Chondrocyte (in vitro differentiated cells): Measurements from ENCODE around the gene DHX34. TPM values are rescaled to one million over a fixed set of nuclear protein-coding genes. Genes with fewer than 3 reads are reported as not detected.
"Not testable (repeated sequence)": the region's sequence is repeated elsewhere in the genome, so short reads cannot be mapped to it uniquely, and the experiment has no call there.

Source experiments
- DNase-seq: peaks from one replicate; pipeline ENCODE4 v3.0.0; 2021; ENCODE audit warnings: mixed read lengths, low spot score
- H3K27ac Mint-ChIP-seq: one replicate; pipeline ENCODE4 v1.8.0; 2021; ENCODE audit warnings: mild to moderate bottlenecking, moderate library complexity, mixed read lengths; ENCODE audit not compliant: unreplicated experiment
- H3K27me3 Mint-ChIP-seq: 2 replicates; pipeline ENCODE4 v1.8.0; 2021; ENCODE audit warnings: low read depth, mixed read lengths
- H3K36me3 Mint-ChIP-seq: 2 replicates; pipeline ENCODE4 v1.8.0; 2021; ENCODE audit warnings: low read depth, mixed read lengths
- H3K4me1 Mint-ChIP-seq: 2 replicates; pipeline ENCODE4 v1.8.0; 2021; ENCODE audit warnings: low read depth, mild to moderate bottlenecking, mixed read lengths
- H3K4me3 Mint-ChIP-seq: one replicate; pipeline ENCODE4 v1.8.0; 2021; ENCODE audit warnings: mild to moderate bottlenecking, moderate library complexity, mixed read lengths; ENCODE audit not compliant: unreplicated experiment
- H3K9me3 Mint-ChIP-seq: 2 replicates; pipeline ENCODE4 v1.8.0; 2021; ENCODE audit warnings: low read depth, mixed read lengths
- CTCF ChIP-seq: fragments of 200-600 bp; sonication (generic); IDR thresholded peaks from 2 replicates; pipeline ENCODE4 v1.5.0; 2021; ENCODE audit warnings: antibody characterized with exemption, mild to moderate bottlenecking, moderate library complexity
- total RNA-seq: library from RNA; stranded (reverse); gene quantifications from 3 replicates; pipeline ENCODE4 v1.2.1, GENCODE V29; 2021

Gene DHX34
- total RNA-seq, 1 donor from 2014 or later, result 15.6 TPM

DNA sequence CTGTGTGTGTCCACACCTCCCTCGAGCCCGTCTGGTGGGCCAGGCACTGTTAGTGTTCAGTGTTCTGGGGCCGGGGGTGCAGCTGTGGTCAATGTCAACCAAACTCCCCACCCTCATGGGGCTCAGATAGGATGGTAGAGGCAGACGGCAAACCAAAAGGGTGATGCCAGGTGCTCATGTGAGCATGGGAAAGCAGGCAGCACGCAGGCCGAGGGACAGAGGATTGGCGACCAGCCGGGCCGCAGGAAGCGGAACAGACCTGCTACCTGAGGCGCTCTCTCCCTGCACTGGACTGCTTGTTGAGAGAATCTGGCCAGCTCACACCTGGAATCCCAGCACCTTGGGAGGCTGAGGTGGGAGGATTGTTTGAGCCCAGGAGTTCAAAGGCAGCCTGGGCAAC, 29.1 kb downstream of the DHX34 start:
- no peak for DNase-seq
- no peak for TF ChIP-seq CTCF
- H3K36me3 Mint-ChIP-seq, result peaks cover 32% of the 10 kb centered on the region

DNA sequence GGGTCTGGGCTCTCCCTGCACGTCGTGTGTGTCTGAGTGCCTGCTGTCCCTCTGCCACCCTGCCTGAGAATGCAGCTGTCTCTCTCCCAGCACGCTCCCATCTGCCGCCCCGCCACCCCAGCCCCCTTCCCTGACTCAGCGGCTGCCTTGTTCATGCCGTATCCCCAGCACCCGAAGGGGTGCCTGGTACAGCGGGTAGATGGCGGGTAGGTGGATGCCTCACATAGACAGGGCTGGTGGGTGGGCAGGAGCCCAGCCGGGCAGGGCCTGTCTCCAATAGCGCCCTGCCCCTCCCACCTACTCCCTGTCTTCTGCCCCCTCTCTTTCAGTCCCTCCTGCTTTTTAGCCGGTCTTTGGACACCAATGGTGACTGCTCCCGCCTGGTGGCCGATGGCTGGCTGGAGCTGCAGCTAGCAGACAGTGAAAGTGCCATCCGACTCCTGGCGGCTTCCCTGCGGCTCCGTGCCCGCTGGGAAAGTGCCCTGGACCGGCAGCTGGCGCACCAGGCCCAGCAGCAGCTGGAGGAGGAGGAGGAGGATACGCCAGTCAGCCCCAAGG, 30.3 kb downstream of the DHX34 start:
- Mint-ChIP-seq H3K27ac (no peak overlapping the region), H3K36me3 (peaks cover 31% of the 10 kb centered on the region), H3K4me3 (no peak overlapping the region), H3K4me1 (peaks cover 6% of the 10 kb centered on the region), H3K27me3 (no peaks in the 10 kb centered on the region), H3K9me3 (no peaks in the 10 kb centered on the region)
- no peak for DNase-seq
- no peak for TF ChIP-seq CTCF

More for the DNA sequence above, 29.1 kb downstream of the DHX34 start:
- peaks cover 2% of the 10 kb centered on the region for H3K4me1 Mint-ChIP-seq
- no peaks in the 10 kb centered on the region for H3K9me3 Mint-ChIP-seq
- H3K27me3 Mint-ChIP-seq, result no peaks in the 10 kb centered on the region
- H3K27ac Mint-ChIP-seq, result no peak overlapping the region
- no peak overlapping the region for H3K4me3 Mint-ChIP-seq

GRCh38 chr19:47380559-47380958, 31.4 kb downstream of the DHX34 start:
- no peaks in the 10 kb centered on the region for H3K9me3 Mint-ChIP-seq
- H3K27me3 Mint-ChIP-seq, result no peaks in the 10 kb centered on the region
- no peak overlapping the region for H3K4me3 Mint-ChIP-seq
- TF ChIP-seq CTCF, result no peak
- DNase-seq, result no peak
- H3K27ac Mint-ChIP-seq, result no peak overlapping the region
- H3K36me3 Mint-ChIP-seq, result peaks cover 28% of the 10 kb centered on the region
- H3K4me1 Mint-ChIP-seq, result peaks cover 6% of the 10 kb centered on the region

GRCh38 chr19:47381121-47381520, 32.0 kb downstream of the DHX34 start:
- TF ChIP-seq CTCF, result no peak
- no peak overlapping the region for H3K4me3 Mint-ChIP-seq
- peaks cover 6% of the 10 kb centered on the region for H3K4me1 Mint-ChIP-seq
- H3K27me3 Mint-ChIP-seq, result no peaks in the 10 kb centered on the region
- DNase-seq, result no peak
- no peak overlapping the region for H3K27ac Mint-ChIP-seq
- H3K9me3 Mint-ChIP-seq, result no peaks in the 10 kb centered on the region
- H3K36me3 Mint-ChIP-seq, result peaks cover 24% of the 10 kb centered on the region

DNA sequence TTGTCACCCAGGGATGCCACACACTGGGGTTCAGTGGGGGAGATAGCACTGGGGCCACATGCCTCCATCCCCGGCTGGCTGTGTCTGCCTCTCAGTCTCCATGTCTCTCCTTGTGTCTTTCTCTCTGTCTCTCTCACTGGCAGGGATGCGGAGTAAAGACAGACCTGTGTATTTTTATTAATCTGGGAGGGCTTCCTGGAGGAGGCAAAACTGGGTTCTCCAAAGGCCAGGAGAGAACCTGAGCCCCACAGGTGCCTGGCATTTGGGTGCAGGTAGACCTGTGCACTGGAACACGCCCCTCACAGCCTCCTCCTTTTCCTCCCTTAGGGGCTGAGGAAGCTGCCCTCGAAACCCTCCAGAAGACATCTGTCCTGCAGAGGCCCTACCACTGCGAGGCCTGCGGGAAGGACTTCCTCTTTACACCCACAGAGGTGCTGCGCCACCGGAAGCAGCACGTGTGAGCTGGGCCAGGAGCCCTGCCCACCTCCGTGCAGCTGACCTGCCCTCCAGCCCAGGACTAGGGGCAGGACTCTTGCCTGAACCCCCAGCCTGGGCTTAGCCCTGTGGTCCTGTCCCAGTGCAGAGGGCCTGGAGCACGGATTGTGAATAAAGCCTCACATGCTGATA, 32.7 kb downstream of the DHX34 start:
- Mint-ChIP-seq H3K4me3 (no peak overlapping the region), H3K4me1 (peaks cover 6% of the 10 kb centered on the region), H3K27me3 (no peaks in the 10 kb centered on the region), H3K36me3 (peaks cover 23% of the 10 kb centered on the region), H3K9me3 (no peaks in the 10 kb centered on the region), H3K27ac (no peak overlapping the region)
- no peak for TF ChIP-seq CTCF
- DNase-seq, result no peak

DNA sequence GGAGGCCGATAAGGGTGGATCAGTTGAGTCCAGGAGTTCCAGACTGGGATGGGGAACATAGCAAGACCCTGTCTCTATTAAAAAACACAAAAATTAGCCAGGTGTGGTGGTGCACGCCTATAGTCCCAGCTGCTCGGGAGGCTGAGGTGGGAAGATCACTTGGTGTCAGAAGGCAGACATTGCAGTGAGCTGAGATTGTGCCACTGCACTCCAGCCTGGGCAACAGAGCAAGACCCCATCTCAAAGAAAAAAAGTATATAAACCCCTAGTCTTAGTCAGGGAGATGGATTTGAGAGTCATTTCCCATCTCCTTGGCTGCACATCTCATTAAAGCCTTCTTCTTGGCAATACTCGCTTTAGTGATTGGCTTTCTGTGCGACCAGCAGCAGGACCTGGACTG, 34.8 kb downstream of the DHX34 start:
- H3K4me3 Mint-ChIP-seq, DNase-seq, H3K27ac Mint-ChIP-seq, H3K9me3 Mint-ChIP-seq, H3K27me3 Mint-ChIP-seq, H3K4me1 Mint-ChIP-seq: not testable (repeated sequence)
- H3K36me3 Mint-ChIP-seq, result peaks cover 20% of the 10 kb centered on the region

DNA sequence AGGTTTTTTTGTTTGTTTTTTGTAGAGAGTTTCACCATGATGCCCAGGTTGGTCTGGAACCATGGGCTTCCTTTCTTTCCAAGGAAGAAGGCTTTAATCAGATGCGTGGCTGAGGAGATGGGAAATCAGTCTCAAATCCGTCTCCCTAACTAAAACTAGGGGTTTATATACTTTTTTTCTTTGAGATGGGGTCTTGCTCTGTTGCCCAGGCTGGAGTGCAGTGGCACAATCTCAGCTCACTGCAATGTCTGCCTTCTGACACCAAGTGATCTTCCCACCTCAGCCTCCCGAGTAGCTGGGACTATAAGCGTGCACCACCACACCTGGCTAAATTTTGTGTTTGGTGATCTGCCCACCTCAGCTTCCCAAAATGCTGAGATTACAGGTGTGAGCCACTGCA, 35.4 kb downstream of the DHX34 start:
- H3K4me3 Mint-ChIP-seq, DNase-seq, H3K4me1 Mint-ChIP-seq, H3K27ac Mint-ChIP-seq, H3K27me3 Mint-ChIP-seq, H3K9me3 Mint-ChIP-seq: not testable (repeated sequence)
- H3K36me3 Mint-ChIP-seq, result peaks cover 20% of the 10 kb centered on the region

DNA sequence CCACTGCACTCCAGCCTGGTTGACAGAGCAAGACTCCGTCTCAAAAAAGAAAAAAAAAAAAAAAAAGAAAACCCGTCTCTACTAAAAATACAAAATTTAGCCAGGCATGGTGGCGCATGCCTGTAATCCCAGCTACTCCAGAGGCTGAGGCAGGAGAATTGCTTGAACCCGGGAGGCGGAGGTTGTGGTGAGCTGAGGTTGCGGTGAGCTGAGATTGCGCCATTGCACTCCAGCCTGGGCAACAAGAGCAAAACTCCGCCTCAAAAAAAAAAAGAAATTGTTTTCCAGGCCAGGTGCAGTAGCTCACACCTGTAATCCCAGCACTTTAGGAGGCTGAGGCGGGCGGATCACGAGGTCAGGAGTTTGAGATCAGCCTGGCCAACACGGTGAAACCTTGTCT, 37.5 kb downstream of the DHX34 start:
- H3K4me1 Mint-ChIP-seq, H3K27me3 Mint-ChIP-seq, H3K9me3 Mint-ChIP-seq, H3K27ac Mint-ChIP-seq, DNase-seq, H3K36me3 Mint-ChIP-seq, H3K4me3 Mint-ChIP-seq: not testable (repeated sequence)
